Lung (tissue), 12 donors: Measurements from ENCODE around the gene VCX. TPM values are rescaled to one million over a fixed set of nuclear protein-coding genes. Genes with fewer than 3 reads are reported as not detected.

Experiments
- ATAC-seq: fragments of 200-7000 bp; cut with Tn5 transposase; one replicate; pipeline ENCODE4 v1.9.1; 2020; ENCODE audit warnings: moderate number of reproducible peaks; ENCODE audit not compliant: insufficient read depth, low FRiP score
- DNase-seq, 3 donors: peaks; one replicate each; pipeline ENCODE4 v3.0.0-alpha.2; 2013 to 2017
- H3K27ac ChIP-seq, 2 donors: one replicate each; pipeline ENCODE4 v1.5.1; 2013; ENCODE audit warnings: mild to moderate bottlenecking in 2 of 2, moderate library complexity in 2 of 2, control low read depth in 1 of 2, inconsistent platforms in 1 of 2, low read depth in 1 of 2, low read length in 1 of 2
- H3K27me3 ChIP-seq, 3 donors: one replicate each; pipeline ENCODE4 v1.5.1; 2013; ENCODE audit warnings: low read length in 2 of 3; ENCODE audit not compliant: control insufficient read depth in 3 of 3, insufficient read depth in 3 of 3
- H3K36me3 ChIP-seq, 4 donors: one replicate each; pipeline ENCODE4 v1.5.1; 2013; ENCODE audit warnings: low read length in 4 of 4, mild to moderate bottlenecking in 1 of 4, moderate library complexity in 1 of 4; ENCODE audit not compliant: control insufficient read depth in 4 of 4, insufficient read depth in 4 of 4
- H3K4me1 ChIP-seq, 5 donors: one replicate each; pipeline ENCODE4 v1.5.1; 2013; ENCODE audit warnings: low read length in 5 of 5, mild to moderate bottlenecking in 2 of 5, moderate library complexity in 1 of 5; ENCODE audit not compliant: control insufficient read depth in 5 of 5, insufficient read depth in 5 of 5
- H3K4me3 ChIP-seq: one replicate; pipeline ENCODE4 v1.5.1; 2013; ENCODE audit warnings: mild to moderate bottlenecking, control low read depth, moderate library complexity
- H3K9ac ChIP-seq, 2 donors: one replicate each; pipeline ENCODE4 v1.5.1; 2013; ENCODE audit warnings: low read length in 2 of 2, control low read depth in 1 of 2; ENCODE audit not compliant: insufficient read depth in 1 of 2
- H3K9me3 ChIP-seq, 4 donors: one replicate each; pipeline ENCODE4 v1.5.1; 2013; ENCODE audit warnings: low read length in 3 of 4, mild to moderate bottlenecking in 1 of 4, moderate library complexity in 1 of 4; ENCODE audit not compliant: control insufficient read depth in 4 of 4, insufficient read depth in 3 of 4
- CTCF ChIP-seq: IDR thresholded peaks from 2 replicates; pipeline ENCODE4 v1.5.1; 2012; ENCODE audit warnings: mild to moderate bottlenecking; ENCODE audit errors: control extremely low read depth, extremely low read depth
- WGBS, 2 donors: extraction: QIAGEN DNeasy Blood & Tissue Kit; methylation state at CpG; one replicate each; pipeline ENCODE4 v1.1.7; 2013; 5-methylcytosine and 5-hydroxymethylcytosine counted together
- polyA plus RNA-seq, 2 donors: library from polyadenylated mRNA; stranded (reverse); fragments of 200-250 nt; gene quantifications; one replicate each; pipeline ENCODE4 v1.2.1, GENCODE V29; 2013
- total RNA-seq, 2 donors: library from RNA; depleted of rRNA in 1 of 2; stranded (reverse); fragments of >200 nt in 1 of 2; gene quantifications; one replicate each; pipeline ENCODE4 v1.2.1, GENCODE V29; 2014 to 2021
- donor health status: control.
- donor health status: control.
- donor health status: Bipolar disorder and iron deficiency.
- donor health status: healthy.
- donor health status: DM: yes; HTN: yes; CAD: no.

VCX gene
- total and polyA plus RNA-seq, 4 donors: not detected

- Histone ChIP-seq H3K9ac (no peak overlapping the region), H3K4me1 (no peaks in the 10 kb centered on the region), H3K27me3 (peaks cover 0 to 51% (median 23%) of the 10 kb centered on the region in 3 donors), H3K36me3 (no peaks in the 10 kb centered on the region), H3K4me3 (no peak overlapping the region), H3K27ac (no peak overlapping the region), H3K9me3 (no peaks in the 10 kb centered on the region)
- TF ChIP-seq CTCF: no peak
- WGBS, 2 donors: 55 to 61% methylated on average over 2 of the region's 2 CpGs
- ATAC-seq (no peak), DNase-seq (no peak)
Measured at GRCh38 chrX:7828594-7828993, 14.4 kb upstream of the VCX start.

- no peak overlapping the region for H3K4me3 ChIP-seq
- peaks cover 0 to 1% (median 0%) of the 10 kb centered on the region in 4 donors for H3K9me3 ChIP-seq
- DNase-seq: no peak
- no peak overlapping the region for H3K27ac ChIP-seq
- no peak for ATAC-seq
- peaks cover 0 to 10% (median 0%) of the 10 kb centered on the region in 3 donors for H3K27me3 ChIP-seq
- WGBS, 2 donors: 77 to 87% methylated on average over 3 of the region's 3 CpGs
- no peaks in the 10 kb centered on the region for H3K4me1 ChIP-seq
- no peak overlapping the region for H3K9ac ChIP-seq
- TF ChIP-seq CTCF: no peak
- H3K36me3 ChIP-seq: no peaks in the 10 kb centered on the region
Measured at GRCh38 chrX:7841084-7841805, 1.7 kb upstream of the VCX start.

- no peak for TF ChIP-seq CTCF
- DNase-seq (no peak), ATAC-seq (no peak)
- Histone ChIP-seq H3K36me3 (no peaks in the 10 kb centered on the region), H3K9me3 (no peaks in the 10 kb centered on the region), H3K9ac (no peak overlapping the region), H3K27me3 (peaks cover 0 to 30% (median 7%) of the 10 kb centered on the region in 3 donors), H3K4me1 (no peaks in the 10 kb centered on the region), H3K27ac (no peak overlapping the region), H3K4me3 (no peak overlapping the region)
- WGBS, 2 donors: 7 to 13% methylated on average over 1 of the region's 1 CpG
Measured at GRCh38 chrX:7852166-7852565, 9.2 kb downstream of the VCX start.
